GM15510 (cell line): ENCODE data around the gene DNAJC9.

Experiments used
- POLR2A ChIP-seq: IDR thresholded peaks from 3 replicates; pipeline ENCODE4 v1.6.1; 2011; ENCODE audit warnings: borderline replicate concordance; ENCODE audit not compliant: insufficient read length; ENCODE audit errors: extremely low read depth

DNAJC9 gene

DNA sequence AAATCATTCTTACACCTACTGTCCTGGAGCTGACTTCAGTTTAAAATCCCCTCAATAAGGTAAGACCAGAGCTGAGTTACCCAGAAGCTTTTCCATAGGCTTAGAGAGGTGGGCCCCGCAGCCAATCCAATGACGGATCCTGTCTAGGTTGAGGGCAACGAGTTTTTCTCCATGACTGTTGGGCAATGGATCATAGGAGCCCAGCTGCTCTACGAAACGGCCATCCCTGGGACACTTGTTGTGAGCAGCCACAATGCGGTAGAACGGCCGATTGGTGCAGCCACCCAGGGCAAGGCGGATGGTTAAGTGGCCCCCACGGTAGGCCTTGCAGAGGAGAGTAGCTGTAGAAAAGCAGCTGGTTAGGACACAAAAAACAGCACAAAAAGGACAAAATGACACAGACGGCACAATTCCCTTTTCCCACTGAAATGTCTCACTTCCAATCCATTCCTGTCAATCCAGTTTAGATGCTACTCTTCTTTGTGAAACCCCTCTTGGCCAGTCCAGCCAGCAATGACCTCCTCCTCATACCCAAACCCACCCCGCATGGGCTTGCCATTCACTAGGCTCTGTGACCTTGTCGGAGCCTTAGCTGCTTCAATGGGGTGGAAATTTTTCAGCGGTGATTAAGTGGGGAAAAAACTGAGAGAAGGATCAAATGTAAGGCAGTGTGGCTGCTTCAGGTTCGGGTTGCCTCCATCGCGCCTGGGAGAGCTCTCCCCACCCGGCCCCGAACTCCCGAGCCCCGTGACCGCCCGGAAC is 4.8 kb upstream of the DNAJC9 start:
- no peak for TF ChIP-seq POLR2A

DNA sequence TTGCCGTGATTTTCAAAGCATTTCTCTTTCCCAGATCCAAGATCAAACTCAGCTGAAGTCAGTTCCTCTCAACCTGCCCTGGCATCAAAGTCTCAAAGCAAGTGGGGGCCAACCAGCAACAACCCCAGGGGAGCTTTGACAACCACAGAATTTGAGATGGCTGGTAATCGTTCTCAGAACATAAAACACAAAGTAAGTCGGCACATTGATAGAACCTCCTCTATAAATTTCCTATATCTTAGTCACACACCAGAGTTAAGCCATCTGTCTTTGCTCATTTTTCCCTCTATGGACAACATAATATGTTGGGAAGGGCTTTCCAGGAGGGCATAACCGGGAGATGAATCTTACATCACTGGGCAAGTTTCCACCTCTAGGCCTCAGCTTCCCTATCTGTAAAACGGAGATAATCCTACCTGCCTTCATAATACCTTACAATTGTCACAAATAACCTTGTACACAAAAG is 1.2 kb upstream of the DNAJC9 start:
- no peak for TF ChIP-seq POLR2A

DNA sequence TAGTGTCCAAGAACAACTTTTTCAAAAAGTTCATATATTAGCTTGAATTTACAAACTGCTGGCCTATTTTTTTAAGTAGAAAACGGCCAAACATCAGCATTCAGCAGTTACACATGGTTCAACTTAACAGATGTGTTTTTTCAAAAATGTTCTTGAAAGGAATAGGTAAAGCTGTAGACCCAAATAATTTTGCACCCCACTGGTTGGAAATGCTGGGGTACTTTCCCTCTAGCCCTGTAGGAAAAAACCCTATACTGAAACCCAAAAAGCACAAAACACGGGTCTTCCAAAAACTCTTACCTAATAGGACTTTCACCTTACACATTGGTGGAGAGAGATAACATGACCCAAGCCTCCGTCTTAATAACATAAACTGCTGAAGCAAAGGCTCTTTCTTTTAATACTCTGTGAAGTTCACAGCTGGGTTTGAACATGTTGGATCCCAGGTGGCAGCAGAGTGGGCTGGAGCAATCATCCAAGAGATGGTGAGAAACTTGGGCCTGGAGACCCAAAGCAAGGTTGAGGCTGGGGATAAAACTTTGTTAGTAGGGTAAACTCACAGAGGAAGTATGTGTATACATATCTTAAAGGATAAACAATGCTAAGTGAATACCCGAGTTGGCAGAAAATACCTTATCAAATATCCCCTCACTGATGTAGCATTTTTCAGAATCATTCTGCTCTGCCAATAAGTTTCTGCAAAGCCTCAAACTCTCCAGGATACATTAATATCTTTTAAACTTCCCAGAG is 629 bp upstream of the DNAJC9 start:
- TF ChIP-seq POLR2A: no peak

DNA sequence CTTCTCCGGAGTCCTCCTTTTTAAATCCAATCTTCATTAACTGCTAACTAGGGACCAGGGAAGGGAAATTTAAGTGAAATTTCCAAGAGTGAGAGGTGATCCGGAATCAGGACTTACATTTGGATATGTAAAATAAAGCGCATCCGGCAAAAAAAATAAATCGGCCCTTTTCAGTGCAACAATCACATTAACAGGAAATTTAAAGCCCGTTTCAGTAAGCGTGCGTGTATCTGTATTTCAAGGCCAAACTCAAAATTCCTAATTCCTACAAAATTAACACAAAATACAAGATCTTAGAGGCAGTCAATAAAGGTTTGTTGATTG is 771 bp downstream of the DNAJC9 start:
- TF ChIP-seq POLR2A: no peak

DNA sequence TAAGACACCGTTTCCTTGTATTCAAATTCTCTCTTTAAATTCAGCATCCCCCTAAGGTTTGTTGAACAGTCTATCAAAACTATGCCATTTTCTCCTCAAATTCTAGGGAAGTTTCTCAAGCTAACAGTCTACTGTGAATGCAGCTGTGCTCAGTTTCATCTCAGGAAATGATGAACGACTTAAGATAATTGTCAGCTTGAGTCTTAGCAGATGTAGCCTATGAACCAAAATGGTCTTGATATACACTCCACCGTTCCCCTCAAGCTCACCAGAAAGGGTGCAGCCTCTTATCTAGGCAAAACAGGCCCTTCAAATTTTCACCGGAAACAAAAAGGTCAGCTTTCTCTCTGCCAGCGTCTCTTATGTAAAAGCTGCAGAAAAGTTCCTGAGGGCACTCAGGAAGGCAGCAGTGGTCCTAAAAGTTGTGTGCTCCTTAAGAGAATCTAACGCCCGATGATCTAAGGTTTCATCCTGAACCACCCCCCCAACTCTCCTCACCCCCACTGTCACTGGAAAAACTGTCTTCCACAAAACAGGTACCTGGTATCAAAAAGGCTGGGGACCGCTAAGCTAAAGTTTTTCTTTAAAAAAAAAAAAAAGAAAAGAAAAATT is 2.1 kb downstream of the DNAJC9 start:
- TF ChIP-seq POLR2A: no peak

DNA sequence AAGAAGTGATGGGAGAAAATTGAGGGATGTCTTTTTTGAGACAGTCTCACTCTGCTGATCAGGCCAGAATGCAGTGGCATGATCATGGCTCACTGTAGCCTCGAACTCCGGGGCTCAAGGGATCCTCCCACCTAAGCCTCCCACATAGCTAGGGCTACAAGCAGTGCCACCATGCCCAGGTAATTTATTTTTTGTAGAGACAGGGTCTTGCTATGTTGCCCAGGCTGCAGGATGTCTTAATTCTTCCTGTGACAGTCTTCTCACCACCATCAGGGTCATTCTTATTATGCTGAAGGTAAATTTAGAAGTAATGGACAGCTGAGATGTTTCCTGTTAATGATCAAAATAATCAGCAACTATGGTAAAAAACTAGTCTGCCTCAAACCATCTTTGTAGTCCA is 7.1 kb downstream of the DNAJC9 start:
- no peak for TF ChIP-seq POLR2A

DNA sequence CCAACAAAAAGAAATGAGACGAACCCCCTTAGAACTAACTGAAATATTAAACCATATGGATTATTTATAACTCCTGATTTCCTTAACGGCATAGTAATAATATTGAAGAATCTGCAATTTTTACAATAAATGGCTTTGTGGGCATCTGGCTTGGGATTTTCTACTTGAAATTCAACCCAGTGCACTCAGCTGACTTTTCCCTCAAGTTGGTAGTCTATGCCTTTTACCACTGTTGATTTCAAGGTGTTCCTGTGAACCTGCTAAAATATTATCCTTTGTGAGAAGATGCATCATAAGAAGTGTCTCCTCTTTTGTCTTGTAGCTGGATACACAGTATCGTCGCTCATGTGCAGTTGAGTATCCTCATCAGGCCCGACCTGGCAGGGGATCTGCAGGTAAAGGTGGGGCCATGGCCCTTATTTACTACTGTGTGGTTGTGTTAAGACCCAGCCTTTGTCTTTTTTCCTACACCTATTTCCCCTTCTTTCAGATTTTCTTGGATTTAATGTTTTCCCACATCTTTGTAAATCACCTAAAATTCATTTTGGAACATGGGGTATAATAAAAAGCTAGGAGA is 8.0 kb downstream of the DNAJC9 start:
- TF ChIP-seq POLR2A: no peak

DNA sequence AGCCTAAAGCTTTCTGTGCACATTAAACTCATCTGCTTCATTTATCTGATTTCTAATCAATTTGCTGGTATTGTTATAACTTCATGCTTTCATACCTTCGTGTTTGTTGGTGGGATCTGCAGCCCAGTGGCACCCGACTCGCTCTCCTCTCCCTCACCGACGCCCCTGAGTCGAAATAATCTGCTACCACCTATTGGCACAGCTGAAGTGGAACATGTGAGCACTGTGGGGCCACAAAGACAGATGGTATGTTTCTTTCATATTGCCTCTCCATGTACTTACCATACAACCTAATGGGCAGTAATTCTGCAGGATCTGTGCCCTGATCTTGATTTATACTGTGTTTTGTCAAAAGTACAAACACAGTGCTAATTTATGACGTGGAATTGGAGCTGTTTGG is 12.4 kb downstream of the DNAJC9 start:
- no peak for TF ChIP-seq POLR2A

DNA sequence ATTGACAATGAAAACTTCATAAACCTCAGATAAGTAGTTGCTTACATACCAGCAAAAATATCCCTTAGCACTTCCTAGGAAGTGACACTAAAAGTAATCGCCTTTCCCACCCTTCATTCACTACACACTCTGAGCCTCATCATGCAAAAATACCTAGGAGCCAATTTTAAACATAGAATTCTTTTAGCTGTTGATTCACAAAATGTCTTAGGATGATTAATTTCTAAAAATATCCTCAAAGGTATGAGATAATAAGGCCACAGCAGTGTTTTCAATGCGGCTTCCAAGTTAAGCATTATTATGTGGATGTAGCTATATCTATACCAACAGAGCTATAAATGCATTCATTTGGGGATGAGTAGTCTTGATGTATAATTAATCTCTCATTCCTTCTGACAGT is 13.2 kb downstream of the DNAJC9 start:
- no peak for TF ChIP-seq POLR2A

DNA sequence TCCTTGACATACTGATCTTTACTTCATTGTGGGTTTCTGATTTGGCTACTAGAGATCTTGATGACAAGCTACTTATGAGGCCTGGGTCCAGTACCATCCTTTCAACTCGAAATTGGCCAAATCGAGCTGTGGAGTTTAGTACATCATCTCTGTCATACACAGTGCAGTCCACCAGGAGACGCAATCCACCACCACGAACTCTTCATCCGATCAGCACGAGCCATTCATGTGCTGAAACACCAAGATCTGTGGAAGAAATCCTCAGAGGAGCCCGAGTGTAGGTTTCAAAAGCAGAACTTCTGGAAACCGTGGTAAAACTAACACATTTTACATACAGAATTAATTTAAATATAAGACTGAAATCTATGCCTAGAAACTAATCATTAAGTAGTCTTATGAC is 14.2 kb downstream of the DNAJC9 start:
- TF ChIP-seq POLR2A: no peak

DNA sequence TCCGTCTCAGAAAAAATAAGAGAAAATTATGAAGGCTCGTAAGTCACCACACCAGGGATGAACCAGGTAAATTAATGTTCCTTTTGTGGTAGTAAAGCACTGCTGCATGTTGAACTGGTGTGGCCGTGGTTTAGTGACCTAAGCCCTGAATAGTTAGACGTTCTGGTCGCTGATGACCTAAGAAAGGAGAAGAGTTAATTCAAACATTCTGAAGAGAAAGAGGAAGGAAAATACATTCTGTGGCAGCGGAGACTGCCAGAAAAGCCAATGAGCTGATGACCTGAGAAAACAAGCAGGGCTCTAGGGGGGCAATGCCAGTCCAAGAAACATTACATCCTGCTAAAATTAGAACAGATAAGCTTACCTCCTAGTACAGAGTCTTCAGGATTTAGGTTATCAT is 17.5 kb downstream of the DNAJC9 start:
- TF ChIP-seq POLR2A: no peak

DNA sequence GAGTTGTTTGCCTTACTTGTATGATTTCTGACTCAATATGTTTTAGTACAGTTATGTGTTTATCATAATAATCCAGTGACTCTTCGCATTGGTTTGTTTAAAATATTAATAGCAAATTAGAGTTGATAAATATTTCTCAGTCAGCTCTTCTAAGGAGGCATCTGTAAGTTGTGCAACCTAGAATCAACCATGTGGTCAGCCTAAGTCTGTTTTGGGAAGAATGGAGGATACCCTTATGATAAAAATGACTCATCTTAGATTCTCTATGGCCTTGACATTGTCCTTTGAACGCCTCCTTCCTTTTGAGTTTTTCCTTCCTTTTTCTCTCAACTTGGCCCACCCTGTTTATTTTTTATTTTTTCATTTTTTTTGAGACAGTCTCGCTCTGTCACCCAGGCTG is 18.8 kb downstream of the DNAJC9 start:
- no peak for TF ChIP-seq POLR2A

DNA sequence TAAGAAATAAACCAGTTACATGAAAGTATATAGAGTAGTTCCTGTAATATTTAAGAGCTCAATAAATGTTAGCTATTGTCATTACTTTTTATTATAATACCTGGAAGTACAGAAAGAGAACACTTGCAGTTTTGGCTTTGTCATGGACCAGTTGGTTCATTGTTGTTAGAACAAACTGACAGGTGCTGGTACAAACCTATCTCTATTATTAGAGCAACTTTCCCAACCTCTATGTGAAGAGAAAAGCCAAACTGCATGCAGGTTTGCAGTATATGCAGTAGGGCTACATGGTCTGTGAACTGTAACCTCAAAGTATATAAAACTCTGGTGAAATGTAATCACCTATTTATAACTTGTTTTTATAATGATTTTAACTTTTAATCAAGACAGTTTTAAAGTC is 20.4 kb downstream of the DNAJC9 start:
- TF ChIP-seq POLR2A: no peak

DNA sequence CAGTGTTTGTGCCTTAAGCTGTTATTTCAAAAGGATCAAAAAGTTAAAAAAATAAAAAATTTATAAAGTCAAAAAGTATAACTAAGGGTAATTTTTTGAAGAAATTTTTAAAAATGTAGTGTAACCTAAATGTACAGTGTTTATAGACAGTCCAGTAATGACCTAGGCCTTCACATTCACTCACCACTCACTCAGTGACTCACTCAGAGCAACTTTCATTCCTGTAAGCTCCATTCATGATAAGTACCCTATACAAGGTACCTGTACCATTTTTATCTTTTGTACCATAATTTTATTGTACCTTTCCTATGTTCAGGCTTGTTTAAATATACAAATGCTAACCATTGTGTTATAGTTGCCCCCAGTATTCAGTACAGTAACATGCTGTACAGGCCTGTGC is 21.5 kb downstream of the DNAJC9 start:
- TF ChIP-seq POLR2A: no peak

DNA sequence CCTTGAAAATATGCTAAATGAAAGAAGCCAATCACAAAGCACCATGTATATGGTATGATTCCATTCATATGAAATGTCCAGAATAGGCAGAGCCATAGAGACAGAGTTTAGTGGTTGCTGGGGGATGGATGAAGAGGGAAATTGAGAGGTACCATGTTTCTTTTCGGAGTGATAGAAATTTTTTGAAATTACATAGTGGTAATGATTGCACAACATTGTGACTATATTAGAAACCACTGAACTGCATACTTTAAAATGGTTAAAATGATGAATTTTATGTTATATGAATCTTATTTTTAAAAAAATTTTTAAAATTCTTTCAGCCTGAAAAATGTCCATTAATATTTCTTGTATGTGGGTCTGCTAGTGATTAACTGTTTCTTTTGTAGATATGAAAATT is 26.1 kb downstream of the DNAJC9 start:
- no peak for TF ChIP-seq POLR2A

DNA sequence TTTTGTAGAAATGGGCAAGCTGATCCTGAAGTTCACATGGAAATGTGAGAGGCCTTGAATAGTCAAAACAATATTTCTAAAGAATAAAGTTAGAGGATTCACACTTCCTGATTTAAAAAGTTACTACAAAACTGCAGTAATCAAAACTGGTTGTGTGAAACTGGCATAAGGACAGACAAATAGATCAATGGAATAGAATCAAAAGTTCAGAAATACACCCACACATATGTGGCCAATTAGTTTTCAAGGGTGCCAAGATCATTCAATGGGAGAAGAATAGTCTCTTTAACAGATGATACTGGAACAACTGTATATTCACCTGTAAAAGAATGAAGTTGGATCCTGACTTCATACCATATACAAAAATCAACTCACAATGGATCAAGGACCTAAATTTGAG is 27.7 kb downstream of the DNAJC9 start:
- TF ChIP-seq POLR2A: no peak

DNA sequence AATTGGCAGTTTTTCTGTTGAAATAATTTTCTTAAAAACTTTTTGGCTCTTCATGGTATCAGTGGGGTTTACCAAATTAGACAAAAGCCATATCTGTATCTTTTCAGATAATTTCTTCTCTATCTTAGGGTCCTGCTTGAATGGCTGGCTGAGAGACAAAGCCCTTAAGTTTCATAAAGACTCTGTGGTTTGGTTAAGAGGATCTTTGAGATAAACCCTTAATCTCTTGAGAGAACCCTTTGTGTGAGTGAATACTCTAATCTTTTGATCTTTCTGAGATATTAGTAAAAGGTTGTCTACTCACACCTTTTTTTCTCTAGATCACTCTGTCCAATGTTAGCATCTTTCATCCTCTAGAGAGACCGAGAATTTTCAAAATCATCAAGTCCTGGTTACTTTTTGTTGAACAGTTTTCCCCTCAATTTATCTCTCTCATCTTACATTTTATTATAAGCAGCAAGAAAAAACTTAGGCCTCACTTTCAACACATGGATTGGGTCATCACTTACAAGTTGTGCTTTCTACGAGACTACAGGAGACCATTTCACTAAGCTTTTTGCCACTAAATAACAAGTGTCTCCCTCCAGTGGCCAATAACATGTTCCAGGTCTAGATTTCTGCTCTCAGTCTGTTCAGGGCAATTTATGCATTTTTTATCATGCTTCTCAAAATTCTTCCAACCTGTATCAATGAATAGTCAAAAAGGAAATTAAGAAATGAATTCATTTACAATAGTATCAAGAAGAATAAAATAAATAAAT is 28.4 kb downstream of the DNAJC9 start:
- TF ChIP-seq POLR2A: no peak
